Smooth muscle cell (in vitro differentiated cells): ENCODE data around the gene GLCE. TPM values are rescaled to one million over a fixed set of nuclear protein-coding genes. Genes with fewer than 3 reads are reported as not detected.
"Not testable (repeated sequence)": the region's sequence is repeated elsewhere in the genome, so short reads cannot be mapped to it uniquely, and the experiment has no call there.

Experiments used
- DNase-seq: peaks from one replicate; lab custom pipeline; 2025; ENCODE audit not compliant: unreplicated experiment; lab: John Stamatoyannopoulos, UW
- H2AFZ ChIP-seq: fragments of 200-600 bp; sonication (generic); 2 replicates; pipeline ENCODE4 v1.6.0; 2016; ENCODE audit warnings: antibody characterized with exemption, low read depth, mild to moderate bottlenecking
- H3F3A ChIP-seq: fragments of 200-600 bp; sonication (generic); 2 replicates; pipeline ENCODE4 v1.6.0; 2017; ENCODE audit warnings: antibody characterized with exemption, low read depth
- H3K27ac ChIP-seq: fragments of 200-600 bp; sonication (generic); 2 replicates; pipeline ENCODE4 v1.5.1; 2016; ENCODE audit warnings: low read depth, mild to moderate bottlenecking
- H3K27me3 ChIP-seq: fragments of 200-600 bp; sonication (generic); 2 replicates; pipeline ENCODE4 v1.6.1; 2016; ENCODE audit warnings: low read depth, mild to moderate bottlenecking
- H3K36me3 ChIP-seq: fragments of 200-600 bp; sonication (generic); 2 replicates; pipeline ENCODE4 v1.5.1; 2016; ENCODE audit warnings: low read depth
- H3K4me1 ChIP-seq: fragments of 200-600 bp; sonication (generic); 2 replicates; pipeline ENCODE4 v1.5.1; 2016; ENCODE audit warnings: low read depth
- H3K4me2 ChIP-seq: fragments of 200-600 bp; sonication (generic); 2 replicates; pipeline ENCODE4 v1.6.0; 2016; ENCODE audit warnings: mild to moderate bottlenecking
- H3K4me3 ChIP-seq: fragments of 200-600 bp; sonication (generic); 2 replicates; pipeline ENCODE4 v1.5.1; 2016; ENCODE audit warnings: mild to moderate bottlenecking
- H3K79me2 ChIP-seq: fragments of 200-600 bp; sonication (generic); 2 replicates; pipeline ENCODE4 v1.6.0; 2016; ENCODE audit warnings: low read depth, mild to moderate bottlenecking
- H3K9ac ChIP-seq: fragments of 200-600 bp; sonication (generic); 2 replicates; pipeline ENCODE4 v1.6.0; 2016; ENCODE audit warnings: low read depth
- H3K9me3 ChIP-seq: fragments of 200-600 bp; sonication (generic); replicated peaks from 2 replicates; pipeline ENCODE4 v1.5.1; 2016; ENCODE audit warnings: low read depth
- H4K20me1 ChIP-seq: fragments of 200-600 bp; sonication (generic); 2 replicates; pipeline ENCODE4 v1.6.0; 2016; ENCODE audit warnings: low read depth
- CTCF ChIP-seq: fragments of 200-600 bp; sonication (generic); IDR thresholded peaks from 2 replicates; pipeline ENCODE4 v1.5.1; 2017; ENCODE audit warnings: borderline replicate concordance, mild to moderate bottlenecking, antibody characterized with exemption; ENCODE audit not compliant: insufficient read depth, poor library complexity, severe bottlenecking
- WGBS: methylation state at CpG from one replicate; pipeline ENCODE4 v1.1.7; 2016; ENCODE audit warnings: low lambda C conversion rate; 5-methylcytosine and 5-hydroxymethylcytosine counted together
- polyA plus RNA-seq: library from polyadenylated mRNA; unstranded; fragments of >200 nt; fragmentation: Nextera tagmentation; extraction: Ambion mirVana; gene quantifications from 2 replicates; pipeline ENCODE4 v1.2.1, GENCODE V29; 2016
- total RNA-seq: library from RNA; depleted of rRNA; stranded (reverse); fragments of >200 nt; gene quantifications from 2 replicates; pipeline ENCODE4 v1.2.3, GENCODE V29; 2014

Gene GLCE
- total and polyA plus RNA-seq, 2 experiments from 2014 or later = 8.3 to 26.6 TPM

DNA sequence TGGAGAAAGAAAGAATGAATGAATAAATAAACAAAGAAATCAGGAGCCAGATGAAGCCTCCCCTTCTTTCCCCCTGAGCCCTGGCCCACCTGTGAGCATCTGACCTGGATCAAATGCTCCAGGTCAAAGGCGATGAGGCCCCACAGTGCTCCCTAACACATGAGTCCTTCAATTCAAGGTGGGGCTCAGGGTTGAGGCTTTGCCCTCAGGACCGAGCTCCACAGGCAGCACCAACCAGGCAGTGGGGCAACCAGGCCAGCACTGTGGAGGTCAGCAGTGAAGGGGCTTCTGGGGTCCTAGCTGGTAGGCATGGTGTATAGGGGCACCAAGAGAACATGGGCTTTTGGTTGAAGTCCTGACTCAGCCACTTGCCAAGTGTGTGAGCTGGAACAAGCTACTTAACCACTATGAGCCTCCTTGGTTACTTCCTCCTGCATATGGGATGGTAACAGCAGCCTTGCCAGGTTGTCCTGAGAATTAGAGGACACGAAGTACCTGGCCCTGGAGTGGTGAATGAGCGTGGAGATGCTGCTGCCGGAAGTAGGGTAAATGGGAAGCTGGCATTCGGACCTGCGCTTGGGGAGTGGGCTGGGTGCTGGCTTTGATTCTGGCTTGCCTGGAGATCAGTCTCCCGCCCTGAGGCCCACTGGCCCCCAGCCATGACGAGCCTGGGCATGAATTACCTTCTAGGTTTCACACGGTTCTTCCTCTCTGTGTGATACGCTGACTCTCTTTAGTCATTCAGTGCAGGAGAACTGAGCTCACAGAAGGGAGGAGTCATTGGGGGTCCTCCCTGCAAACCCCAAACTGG is 128.3 kb downstream of the GLCE start:
- no peak for TF ChIP-seq CTCF
- H3K4me1 ChIP-seq = no peaks in the 10 kb centered on the region
- no peak overlapping the region for H3K4me2 ChIP-seq
- H3K9ac ChIP-seq = no peak overlapping the region
- H3K9me3 ChIP-seq = no peaks in the 10 kb centered on the region
- H3K79me2 ChIP-seq = no peaks in the 10 kb centered on the region
- no peak for DNase-seq
- no peaks in the 10 kb centered on the region for H3F3A ChIP-seq
- H3K27me3 ChIP-seq = peaks cover 3% of the 10 kb centered on the region
- no peaks in the 10 kb centered on the region for H3K36me3 ChIP-seq
- no peak overlapping the region for H2AFZ ChIP-seq
- 91% methylated on average over 11 of the region's 11 CpGs for WGBS
- H3K27ac ChIP-seq = no peak overlapping the region
- H3K4me3 ChIP-seq = no peak overlapping the region
- H4K20me1 ChIP-seq = no peaks in the 10 kb centered on the region

DNA sequence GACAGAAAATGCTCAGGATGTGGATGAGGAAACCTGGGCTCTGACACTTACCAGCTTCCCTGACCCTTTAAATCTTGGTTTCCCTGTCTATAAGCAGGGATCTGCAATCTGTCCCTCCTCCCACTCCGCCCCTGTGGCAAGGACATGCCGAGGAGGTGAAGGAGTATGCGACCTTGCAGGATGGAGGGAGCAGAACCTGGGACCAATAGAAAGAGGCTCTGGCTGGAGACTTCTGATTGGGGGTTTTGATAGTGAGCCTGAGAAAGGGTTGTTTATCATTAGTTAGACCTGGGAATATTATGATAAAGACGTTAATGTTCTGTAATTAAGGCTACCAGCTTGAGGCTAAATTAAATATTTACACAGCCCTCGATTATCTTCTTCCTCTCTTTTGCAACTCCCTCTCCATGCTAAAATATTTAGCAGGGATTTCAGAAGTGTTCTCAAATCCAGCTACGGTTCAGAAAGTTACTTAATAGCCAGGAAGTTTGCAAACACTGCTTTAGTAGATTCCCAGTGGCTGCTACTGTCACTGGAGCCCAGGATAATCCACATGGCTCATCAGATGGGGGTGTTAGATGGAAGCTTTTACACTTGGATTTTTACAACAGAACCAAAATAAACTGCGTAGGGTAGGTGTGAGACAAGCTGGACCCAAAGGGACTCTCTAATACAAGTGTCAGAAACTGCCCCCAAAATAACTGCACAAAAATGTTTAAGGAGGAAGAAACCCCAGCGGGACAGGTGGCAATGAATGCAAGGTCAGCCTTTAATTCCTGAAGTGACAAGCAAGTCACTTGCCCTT is 129.1 kb downstream of the GLCE start:
- Histone ChIP-seq H3K9ac (no peak overlapping the region), H2AFZ (no peak overlapping the region), H3K4me2 (no peak overlapping the region), H3K27me3 (peaks cover 4% of the 10 kb centered on the region), H3K36me3 (no peaks in the 10 kb centered on the region), H3K79me2 (no peaks in the 10 kb centered on the region), H3K9me3 (no peaks in the 10 kb centered on the region), H3K27ac (no peak overlapping the region), H4K20me1 (no peaks in the 10 kb centered on the region), H3F3A (no peaks in the 10 kb centered on the region), H3K4me3 (no peak overlapping the region), H3K4me1 (no peaks in the 10 kb centered on the region)
- no peak for DNase-seq
- TF ChIP-seq CTCF = no peak
- WGBS = 45% methylated on average over 8 of the region's 8 CpGs

- H3K4me3 ChIP-seq = no peak overlapping the region
- no peak for TF ChIP-seq CTCF
- no peak overlapping the region for H3K9ac ChIP-seq
- no peaks in the 10 kb centered on the region for H3K79me2 ChIP-seq
- WGBS = 91% methylated on average over 7 of the region's 7 CpGs
- peaks cover 15% of the 10 kb centered on the region for H3K27me3 ChIP-seq
- no peaks in the 10 kb centered on the region for H3F3A ChIP-seq
- DNase-seq = no peak
- no peaks in the 10 kb centered on the region for H3K4me1 ChIP-seq
- no peak overlapping the region for H2AFZ ChIP-seq
- H3K9me3 ChIP-seq = no peaks in the 10 kb centered on the region
- no peak overlapping the region for H3K27ac ChIP-seq
- no peaks in the 10 kb centered on the region for H3K36me3 ChIP-seq
- H3K4me2 ChIP-seq = no peak overlapping the region
- H4K20me1 ChIP-seq = no peaks in the 10 kb centered on the region
Measured at GRCh38 chr15:69290346-69291164, 130.1 kb downstream of the GLCE start.

DNA sequence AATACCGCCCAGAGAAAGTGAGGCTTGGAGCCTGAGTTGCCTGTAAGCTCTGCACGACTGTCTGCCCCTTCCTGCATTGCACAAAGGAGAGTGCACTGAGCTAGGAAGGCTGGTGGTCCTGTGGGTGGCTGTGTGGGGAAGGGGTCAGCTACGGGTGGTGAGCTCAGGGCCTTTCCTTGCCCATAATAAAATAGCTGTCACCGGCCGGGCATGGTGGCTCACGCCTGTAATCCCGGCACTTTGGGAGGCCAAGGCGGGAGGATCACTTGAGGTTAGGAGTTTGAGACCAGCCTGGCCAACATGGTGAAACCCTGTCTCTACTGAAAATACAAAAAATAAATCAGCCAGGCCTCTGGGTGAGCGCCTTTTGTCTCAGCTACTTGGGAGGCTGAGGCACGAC is 131.2 kb downstream of the GLCE start:
- not testable (repeated sequence) for H3K79me2 ChIP-seq, H3K4me1 ChIP-seq, H3K9me3 ChIP-seq, H3K27ac ChIP-seq, H3K36me3 ChIP-seq, H2AFZ ChIP-seq, H4K20me1 ChIP-seq, DNase-seq, H3K4me3 ChIP-seq, H3F3A ChIP-seq, H3K9ac ChIP-seq, H3K4me2 ChIP-seq
- H3K27me3 ChIP-seq = peaks cover 19% of the 10 kb centered on the region
- WGBS = 92% methylated on average over 10 of the region's 10 CpGs
